BE2C (cell line): ENCODE data around the gene MAS1.
"Not testable (repeated sequence)": the region's sequence is repeated elsewhere in the genome, so short reads cannot be mapped to it uniquely, and the experiment has no call there.

ENCODE experiments used
- DNase-seq: peaks from one replicate; pipeline ENCODE4 v3.0.0-alpha.2; 2020
- H3K27me3 ChIP-seq: fragments of 250-450 bp; sonication (Bioruptor Pico); 2 replicates; pipeline ENCODE4 v1.5.1; 2020; ENCODE audit warnings: mild to moderate bottlenecking
- H3K36me3 ChIP-seq: fragments of 250-450 bp; sonication (Bioruptor Pico); 2 replicates; pipeline ENCODE4 v1.5.1; 2020; ENCODE audit warnings: mild to moderate bottlenecking
- H3K4me1 ChIP-seq: fragments of 250-450 bp; sonication (Bioruptor Pico); 2 replicates; pipeline ENCODE4 v1.5.1; 2020
- H3K4me3 ChIP-seq: 2 replicates; pipeline ENCODE4 v1.5.1; 2011; ENCODE audit warnings: low read depth, low read length
- H3K9me3 ChIP-seq: fragments of 250-450 bp; sonication (Bioruptor Pico); 2 replicates; pipeline ENCODE4 v1.5.1; 2020
- TF ChIP-seq, protein P1 (sequence below): IDR thresholded peaks from 2 replicates; pipeline ENCODE4 v1.5.1; 2012; ENCODE audit warnings: mild to moderate bottlenecking, low read depth, low read length

The MAS1 gene

DNA sequence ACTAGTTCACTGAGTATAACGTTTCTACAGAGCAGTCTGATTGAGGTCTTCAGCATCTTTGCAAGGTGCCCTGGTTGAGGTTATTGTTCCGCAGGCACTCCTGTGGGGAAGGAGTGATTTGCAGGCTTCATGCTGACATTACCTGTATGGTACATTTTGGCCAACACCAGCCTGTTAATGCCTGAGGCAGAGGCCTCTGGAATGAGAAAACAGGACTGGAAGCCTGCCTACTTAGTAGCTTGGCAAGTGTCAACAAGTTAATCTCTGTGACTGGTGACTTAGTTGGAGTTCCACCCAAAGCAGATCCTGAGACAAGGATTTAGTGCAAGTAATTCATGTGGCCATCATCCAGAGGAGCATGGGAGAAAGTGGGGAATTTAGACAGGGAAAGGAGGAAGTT lies 24.6 kb downstream of the MAS1 start:
- no peak for DNase-seq
- Histone ChIP-seq H3K4me3 (no peak overlapping the region), H3K4me1 (no peaks in the 10 kb centered on the region), H3K9me3 (no peaks in the 10 kb centered on the region), H3K36me3 (no peaks in the 10 kb centered on the region), H3K27me3 (peaks cover 10% of the 10 kb centered on the region; the same call in 1 of the 2 replicates)
- TF ChIP-seq, protein P1, sequence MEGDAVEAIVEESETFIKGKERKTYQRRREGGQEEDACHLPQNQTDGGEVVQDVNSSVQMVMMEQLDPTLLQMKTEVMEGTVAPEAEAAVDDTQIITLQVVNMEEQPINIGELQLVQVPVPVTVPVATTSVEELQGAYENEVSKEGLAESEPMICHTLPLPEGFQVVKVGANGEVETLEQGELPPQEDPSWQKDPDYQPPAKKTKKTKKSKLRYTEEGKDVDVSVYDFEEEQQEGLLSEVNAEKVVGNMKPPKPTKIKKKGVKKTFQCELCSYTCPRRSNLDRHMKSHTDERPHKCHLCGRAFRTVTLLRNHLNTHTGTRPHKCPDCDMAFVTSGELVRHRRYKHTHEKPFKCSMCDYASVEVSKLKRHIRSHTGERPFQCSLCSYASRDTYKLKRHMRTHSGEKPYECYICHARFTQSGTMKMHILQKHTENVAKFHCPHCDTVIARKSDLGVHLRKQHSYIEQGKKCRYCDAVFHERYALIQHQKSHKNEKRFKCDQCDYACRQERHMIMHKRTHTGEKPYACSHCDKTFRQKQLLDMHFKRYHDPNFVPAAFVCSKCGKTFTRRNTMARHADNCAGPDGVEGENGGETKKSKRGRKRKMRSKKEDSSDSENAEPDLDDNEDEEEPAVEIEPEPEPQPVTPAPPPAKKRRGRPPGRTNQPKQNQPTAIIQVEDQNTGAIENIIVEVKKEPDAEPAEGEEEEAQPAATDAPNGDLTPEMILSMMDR = no peak

DNA sequence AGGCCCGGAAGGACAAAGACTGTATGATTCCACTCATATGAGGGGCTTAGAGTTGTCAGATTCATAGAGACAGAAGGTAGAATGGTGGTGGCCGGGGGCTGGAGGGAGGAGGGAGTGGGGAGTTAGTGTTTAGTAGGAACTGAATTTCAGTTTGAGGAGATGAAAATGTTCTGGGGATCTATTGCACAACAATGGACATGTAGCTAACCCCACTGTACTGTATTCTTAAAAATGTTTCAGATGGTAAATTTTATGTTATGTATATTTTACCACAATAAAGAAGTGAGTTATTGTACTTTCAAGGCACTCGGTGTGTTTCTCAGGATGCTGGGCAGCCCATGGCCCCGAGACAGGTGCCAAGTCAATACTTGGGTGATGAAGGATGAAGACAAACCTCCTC lies 25.4 kb downstream of the MAS1 start:
- no peak for DNase-seq
- Histone ChIP-seq H3K27me3 (peaks cover 10% of the 10 kb centered on the region; the same call in 1 of the 2 replicates), H3K36me3 (no peaks in the 10 kb centered on the region), H3K4me1 (no peaks in the 10 kb centered on the region), H3K9me3 (no peaks in the 10 kb centered on the region), H3K4me3 (no peak overlapping the region)
- TF ChIP-seq, protein P1 = no peak

DNA sequence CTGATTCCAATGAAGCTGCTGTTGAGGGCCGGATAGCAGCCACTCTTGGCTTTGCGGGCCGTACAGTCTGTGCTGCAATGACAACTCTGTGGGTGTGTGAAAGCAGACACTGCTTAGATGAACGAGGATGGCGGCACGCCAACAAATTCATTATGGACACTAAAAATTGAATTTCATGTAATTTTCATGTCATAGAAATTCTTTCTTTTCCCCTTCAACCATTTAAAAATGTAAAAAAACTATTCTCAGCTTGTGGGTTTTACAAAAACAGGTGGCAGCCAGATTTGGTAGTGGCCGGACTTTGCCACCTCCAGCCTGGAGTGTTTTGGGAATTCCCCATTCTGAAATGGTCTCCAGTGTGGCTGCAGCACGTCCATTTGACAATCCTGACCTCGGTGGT lies 26.0 kb downstream of the MAS1 start:
- peaks cover 10% of the 10 kb centered on the region; the same call in 1 of the 2 replicates for H3K27me3 ChIP-seq
- no peak for DNase-seq
- H3K4me1 ChIP-seq = no peaks in the 10 kb centered on the region
- TF ChIP-seq, protein P1 = no peak
- H3K36me3 ChIP-seq = no peaks in the 10 kb centered on the region
- H3K9me3 ChIP-seq = no peaks in the 10 kb centered on the region
- H3K4me3 ChIP-seq = no peak overlapping the region

DNA sequence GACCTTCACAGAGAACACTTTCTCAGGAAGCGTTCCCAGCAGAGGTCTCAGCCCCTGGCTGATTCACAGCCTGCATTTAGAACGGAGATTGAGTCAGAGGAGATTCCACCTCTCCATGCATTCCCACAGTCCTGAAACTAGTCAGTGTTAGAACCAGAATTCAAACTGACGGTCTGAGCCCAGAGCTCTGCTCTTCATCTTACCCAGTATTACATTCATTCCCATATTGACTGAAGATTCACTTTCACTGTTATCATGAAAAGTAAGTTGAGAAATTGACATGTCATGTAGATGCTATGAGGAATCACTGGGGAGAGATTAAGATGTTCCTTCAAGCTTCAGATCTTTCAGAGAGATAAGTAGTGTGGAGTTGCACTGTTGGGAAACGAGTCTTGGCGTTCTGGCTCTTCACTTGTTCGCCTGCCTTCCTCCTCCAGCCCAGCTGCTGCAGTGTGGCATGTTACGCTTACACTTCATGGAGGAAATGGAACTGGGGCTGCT lies 28.3 kb downstream of the MAS1 start:
- H3K9me3 ChIP-seq = no peaks in the 10 kb centered on the region
- no peak overlapping the region for H3K4me3 ChIP-seq
- peaks cover 10% of the 10 kb centered on the region; the same call in 1 of the 2 replicates for H3K27me3 ChIP-seq
- DNase-seq = no peak
- no peaks in the 10 kb centered on the region for H3K36me3 ChIP-seq
- TF ChIP-seq, protein P1 = no peak
- no peaks in the 10 kb centered on the region for H3K4me1 ChIP-seq

DNA sequence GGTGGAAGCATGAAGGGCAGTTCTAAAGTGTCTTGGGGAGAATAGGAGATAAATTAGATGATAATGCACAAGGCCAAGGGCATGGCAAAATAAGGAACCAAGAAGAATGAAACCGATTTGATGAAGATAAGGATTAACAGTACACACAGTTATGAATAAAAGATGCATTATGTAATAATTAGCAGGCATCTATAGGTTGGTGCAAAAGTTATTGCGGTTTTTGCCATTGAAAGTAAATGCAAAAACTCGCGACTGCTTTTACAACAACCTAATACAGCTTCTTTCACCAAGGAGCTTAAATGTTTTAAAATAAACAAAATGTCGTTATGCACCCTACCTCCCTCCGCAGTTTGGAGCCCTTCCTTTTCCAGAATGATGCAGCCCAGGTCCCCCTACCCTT lies 29.0 kb downstream of the MAS1 start:
- Histone ChIP-seq H3K4me1 (no peaks in the 10 kb centered on the region), H3K27me3 (peaks cover 10% of the 10 kb centered on the region; the same call in 1 of the 2 replicates), H3K4me3 (no peak overlapping the region), H3K9me3 (no peaks in the 10 kb centered on the region), H3K36me3 (no peaks in the 10 kb centered on the region)
- no peak for DNase-seq
- TF ChIP-seq, protein P1 = no peak

DNA sequence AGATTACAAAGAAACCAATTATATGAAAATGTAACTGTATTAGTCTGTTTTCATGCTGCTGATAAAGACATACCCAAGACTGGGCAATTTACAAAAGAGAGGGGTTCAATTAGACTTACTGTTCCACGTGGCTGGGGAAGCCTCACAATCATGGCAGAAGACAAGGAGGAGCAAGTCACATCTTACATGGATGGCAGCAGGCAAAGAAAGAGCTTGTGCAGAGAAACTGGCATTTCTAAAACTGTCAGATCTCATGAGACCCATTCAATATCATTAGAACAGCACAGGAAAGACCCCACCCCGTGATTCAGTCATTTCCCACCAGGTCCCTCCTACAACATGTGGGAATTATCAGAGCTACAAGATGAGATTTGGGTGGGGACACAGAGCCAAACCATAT lies 33.4 kb downstream of the MAS1 start:
- DNase-seq, H3K36me3 ChIP-seq, H3K4me1 ChIP-seq, H3K4me3 ChIP-seq, H3K9me3 ChIP-seq, H3K27me3 ChIP-seq: not testable (repeated sequence)
